Fibroblast of skin of right biceps (primary cell): ENCODE results near the gene DNMT3B.
A peak's percentile ranks its signal among the peaks of the same experiment; 100 is the strongest.
"Not testable (repeated sequence)": the region's sequence is repeated elsewhere in the genome, so short reads cannot be mapped to it uniquely, and the experiment has no call there.

Experiments
- DNase-seq: peaks from one replicate; pipeline ENCODE4 v3.0.0-alpha.2; 2013

The DNMT3B gene

GRCh38 chr20:32792316-32792715 lies 30.1 kb downstream of the DNMT3B start:
- DNase-seq, result peak; percentile 50

- DNase-seq, result no peak
These were observed 30.7 kb downstream of the DNMT3B start for GRCh38 chr20:32792731-32793458.

- DNase-seq, result no peak
These were observed 34.3 kb downstream of the DNMT3B start for GRCh38 chr20:32796383-32796948.

GRCh38 chr20:32796981-32797451 lies 34.8 kb downstream of the DNMT3B start:
- peak; percentile 37 for DNase-seq

- not testable (repeated sequence) for DNase-seq
These were observed 35.4 kb downstream of the DNMT3B start for GRCh38 chr20:32797571-32797970.

GRCh38 chr20:32798046-32798981 lies 36.1 kb downstream of the DNMT3B start:
- peak; percentile 5 for DNase-seq

- no peak for DNase-seq
These were observed 40.9 kb downstream of the DNMT3B start for GRCh38 chr20:32803092-32803491.

- no peak for DNase-seq
These were observed 42.0 kb downstream of the DNMT3B start for GRCh38 chr20:32804022-32804715.

- DNase-seq, result no peak
These were observed 42.6 kb downstream of the DNMT3B start for GRCh38 chr20:32804817-32805216.

GRCh38 chr20:32805721-32806120 lies 43.5 kb downstream of the DNMT3B start:
- no peak for DNase-seq

GRCh38 chr20:32806356-32806755 lies 44.2 kb downstream of the DNMT3B start:
- DNase-seq, result no peak

GRCh38 chr20:32807706-32808105 lies 45.5 kb downstream of the DNMT3B start:
- DNase-seq, result no peak

GRCh38 chr20:32808438-32808837 lies 46.3 kb downstream of the DNMT3B start:
- peak; percentile 14 for DNase-seq

- DNase-seq, result no peak
These were observed 47.7 kb downstream of the DNMT3B start for GRCh38 chr20:32809907-32810306.

- DNase-seq, result no peak
These were observed 48.8 kb downstream of the DNMT3B start for GRCh38 chr20:32810941-32811340.

GRCh38 chr20:32811886-32812285 lies 49.7 kb downstream of the DNMT3B start:
- DNase-seq, result no peak

- peak; percentile 73 for DNase-seq
These were observed 58.0 kb downstream of the DNMT3B start for GRCh38 chr20:32819992-32820697.

GRCh38 chr20:32820698-32821377 lies 58.7 kb downstream of the DNMT3B start:
- DNase-seq, result no peak

- DNase-seq, result no peak
These were observed 60.0 kb downstream of the DNMT3B start for GRCh38 chr20:32822225-32822624.

- DNase-seq, result peak; percentile 83
These were observed 60.9 kb downstream of the DNMT3B start for GRCh38 chr20:32823078-32823477.
